ENCODE results near the gene PIF1. TPM values are rescaled to one million over a fixed set of nuclear protein-coding genes. Genes with fewer than 3 reads are reported as not detected.

The PIF1 gene
- total RNA-seq, 1 experiment from 2014 or later, result 74.4 TPM

GRCh38 chr15:64779024-64779423 lies 46.4 kb downstream of the PIF1 start:
- DNase-seq, result no peak
- Histone ChIP-seq H2AK5ac (ENCODE audit: insufficient read length, low read length) (no peak overlapping the region), H3T11ph (ENCODE audit: low read length) (no peak overlapping the region), H3K18ac (ENCODE audit: insufficient read length, low read depth, low read length) (no peak overlapping the region), H3K56ac (ENCODE audit: insufficient read length, low read depth, low read length) (no peak overlapping the region), H2BK120ac (ENCODE audit: low read depth, low read length, poor library complexity, severe bottlenecking) (no peak overlapping the region), H3K9ac (ENCODE audit: extremely low read depth, insufficient read length, low read length) (no peak overlapping the region), H3K23ac (ENCODE audit: insufficient read length, low read depth, low read length) (no peak overlapping the region), H3K79me2 (ENCODE audit: insufficient read depth, low read length) (peaks cover 8% of the 10 kb centered on the region; the same call in 1 of the 2 replicates), H3K14ac (ENCODE audit: insufficient read depth, low read length) (no peak overlapping the region), H3K27me3 (ENCODE audit: insufficient read depth, low read length) (no peaks in the 10 kb centered on the region), H4K8ac (replicated peaks; ENCODE audit: insufficient read length, low read depth, low read length) (no peak overlapping the region), H3K27ac (ENCODE audit: insufficient read length, low read depth, low read length) (no peak overlapping the region), H3K23me2 (ENCODE audit: insufficient read length, low read depth, low read length, poor library complexity, severe bottlenecking) (peaks cover 11% of the 10 kb centered on the region), H3K4ac (ENCODE audit: low read depth, low read length) (no peak overlapping the region), H3K79me1 (ENCODE audit: insufficient read depth, low read depth, low read length, poor library complexity, severe bottlenecking) (no peaks in the 10 kb centered on the region), H3K4me2 (ENCODE audit: insufficient read depth, insufficient read length, low read length) (no peak overlapping the region), H2BK12ac (ENCODE audit: insufficient read length, low read depth, low read length) (no peak overlapping the region), H2BK20ac (ENCODE audit: low read depth, low read length, poor library complexity, severe bottlenecking) (no peak overlapping the region), H3K4me1 (ENCODE audit: insufficient read depth, low read length) (peaks cover 14% of the 10 kb centered on the region; the same call in 1 of the 2 replicates), H2BK15ac (ENCODE audit: low read depth, low read length) (no peak overlapping the region), H2AFZ (ENCODE audit: low read length) (no peak overlapping the region), H2BK5ac (ENCODE audit: insufficient read length, low read length) (no peak overlapping the region), H3K9me3 (ENCODE audit: control insufficient read depth, low read depth, low read length) (no peaks in the 10 kb centered on the region), H4K91ac (ENCODE audit: insufficient read length, low read depth, low read length) (no peak overlapping the region), H4K5ac (ENCODE audit: insufficient read length, low read depth, low read length) (no peak overlapping the region), H4K20me1 (ENCODE audit: control insufficient read depth, insufficient read depth, insufficient read length) (no peaks in the 10 kb centered on the region)
- Mint-ChIP-seq H3K4me3 (peak overlapping the region in 1 of 2 experiments; percentile 4; a peak in 2 of 5 replicates), H3K27me3 (ENCODE audit: low read depth) (no peaks in the 10 kb centered on the region), H3K9me3 (no peaks in the 10 kb centered on the region), H3K4me1 (peaks cover 48 to 51% of the 10 kb centered on the region in 2 experiments), H3K27ac (no peak overlapping the region), H3K36me3 (ENCODE audit: insufficient read depth in 1 of 3, low read depth in 3 of 3) (peaks cover 0 to 4% (median 4%) of the 10 kb centered on the region in 3 experiments; a peak in 4 of 7 replicates)
- no peak for TF ChIP-seq CTCF (conservative IDR thresholded peaks at IDR 0.05)
- WGBS (ENCODE audit: extremely low coverage, insufficient read length, low lambda C conversion rate), result no CpG with 5 or more reads among the region's 2 CpGs

Measured in H9 (cell line).